Keratinocyte (primary cell): Measurements from ENCODE around the gene ETV4. TPM values are rescaled to one million over a fixed set of nuclear protein-coding genes. Genes with fewer than 3 reads are reported as not detected.

ENCODE experiments used
- DNase-seq: peaks from one replicate; pipeline ENCODE4 v3.0.0-alpha.2; 2011; ENCODE audit warnings: low read depth, missing footprints, low spot score
- FAIRE-seq: peaks from 2 replicates; lab custom pipeline; 2011; peaks lifted over from hg19 to GRCh38; lab: Jason Lieb, UNC
- H2AFZ ChIP-seq: 2 replicates; pipeline ENCODE4 v1.6.0; 2012; ENCODE audit warnings: low read length, control low read depth, inconsistent platforms; ENCODE audit not compliant: control insufficient read depth
- H3K27ac ChIP-seq: 2 replicates; pipeline ENCODE4 v1.5.1; 2011; ENCODE audit warnings: low read length; ENCODE audit not compliant: control insufficient read depth, insufficient read depth
- H3K27me3 ChIP-seq: 3 replicates; pipeline ENCODE4 v1.6.0; 2011; ENCODE audit warnings: low read length; ENCODE audit not compliant: control insufficient read depth, insufficient read depth; ENCODE audit errors: extremely low read depth
- H3K36me3 ChIP-seq, 2 experiments: 2 replicates in 1 of 2; 3 replicates in 1 of 2; pipeline ENCODE4 v1.5.1; 2011; ENCODE audit warnings: low read length in 2 of 2, mild to moderate bottlenecking in 1 of 2; ENCODE audit not compliant: control insufficient read depth in 2 of 2, insufficient read depth in 2 of 2; ENCODE audit errors: extremely low read depth in 1 of 2
- H3K4me1 ChIP-seq: 3 replicates; pipeline ENCODE4 v1.5.1; 2011; ENCODE audit warnings: low read length; ENCODE audit not compliant: control insufficient read depth, insufficient read depth; ENCODE audit errors: extremely low read depth
- H3K4me2 ChIP-seq: 3 replicates; pipeline ENCODE4 v1.6.0; 2011; ENCODE audit warnings: low read depth, low read length; ENCODE audit not compliant: control insufficient read depth, insufficient read depth; ENCODE audit errors: extremely low read depth
- H3K4me3 ChIP-seq, 3 experiments: fragments of 200-600 bp in 1 of 3; sonication (generic) in 1 of 3; 2 replicates in 2 of 3; 3 replicates in 1 of 3; pipeline ENCODE4 v1.5.1; 2011 to 2016; ENCODE audit warnings: low read length in 3 of 3, mild to moderate bottlenecking in 3 of 3, control low read depth in 2 of 3, inconsistent platforms in 1 of 3, low read depth in 1 of 3, mixed read lengths in 1 of 3, mixed run types in 1 of 3, moderate library complexity in 1 of 3; ENCODE audit not compliant: control insufficient read depth in 2 of 3, insufficient read depth in 2 of 3; ENCODE audit errors: extremely low read depth in 1 of 3
- H3K79me2 ChIP-seq: 2 replicates; pipeline ENCODE4 v1.6.0; 2012; ENCODE audit warnings: low read length; ENCODE audit not compliant: control insufficient read depth, insufficient read depth
- H3K9ac ChIP-seq: 3 replicates; pipeline ENCODE4 v1.6.0; 2011; ENCODE audit warnings: low read length; ENCODE audit not compliant: control insufficient read depth, insufficient read depth; ENCODE audit errors: extremely low read depth
- H3K9me1 ChIP-seq: 3 replicates; pipeline ENCODE4 v1.6.0; 2011; ENCODE audit warnings: low read length; ENCODE audit not compliant: control insufficient read depth, insufficient read depth; ENCODE audit errors: extremely low read depth
- H3K9me3 ChIP-seq: 2 replicates; pipeline ENCODE4 v1.5.1; 2012; ENCODE audit warnings: low read depth, low read length; ENCODE audit not compliant: control insufficient read depth
- H4K20me1 ChIP-seq: 3 replicates; pipeline ENCODE4 v1.6.0; 2011; ENCODE audit warnings: low read length; ENCODE audit not compliant: control insufficient read depth, insufficient read depth; ENCODE audit errors: extremely low read depth
- CTCF ChIP-seq, 3 experiments: IDR thresholded peaks in 1 of 3; conservative IDR thresholded peaks in 1 of 3; optimal IDR thresholded peaks in 1 of 3; 2 replicates in 2 of 3; 3 replicates in 1 of 3; pipeline versions ENCODE3 to v1.5.1; 2011; ENCODE audit warnings: low read length in 3 of 3, mild to moderate bottlenecking in 3 of 3, moderate library complexity in 2 of 3, control low read depth in 1 of 3, inconsistent platforms in 1 of 3; ENCODE audit not compliant: insufficient read depth in 2 of 3; ENCODE audit errors: extremely low read depth in 1 of 3
- EZH2 ChIP-seq: IDR thresholded peaks from one replicate; pipeline ENCODE4 v1.6.1; 2012; ENCODE audit warnings: inconsistent platforms, mild to moderate bottlenecking, low read length, moderate library complexity
- dilution Hi-C: fragments of 300-500 bp; cut with MboI; formaldehyde crosslinking; loops from one replicate; pipeline ENCODE4 v1.7.0; 2020; ENCODE audit warnings: low sequenced_read_pairs; ENCODE audit not compliant: extremely low pct_ligation_motif_present
- polyA plus RNA-seq, 5 experiments: library from polyadenylated mRNA; depleted of rRNA in 3 of 5; stranded (reverse) in 3 of 5; stranded (forward) in 1 of 5; unstranded in 1 of 5; fragments of >200 nt; gene quantifications; 1 replicate in 1 of 5; 2 replicates in 3 of 5; 3 replicates in 1 of 5; pipeline versions ENCODE4 v1.2.1 to v1.2.3, GENCODE V29; 2011 to 2012; ENCODE audit warnings: missing spikeins in 2 of 5, low read depth in 1 of 5, low replicate concordance in 1 of 5

The ETV4 gene
- polyA plus RNA-seq, 1 donor (not counting 4 experiments of a cell fraction or from before 2014, with no cell fraction given): 33.6 TPM

DNA sequence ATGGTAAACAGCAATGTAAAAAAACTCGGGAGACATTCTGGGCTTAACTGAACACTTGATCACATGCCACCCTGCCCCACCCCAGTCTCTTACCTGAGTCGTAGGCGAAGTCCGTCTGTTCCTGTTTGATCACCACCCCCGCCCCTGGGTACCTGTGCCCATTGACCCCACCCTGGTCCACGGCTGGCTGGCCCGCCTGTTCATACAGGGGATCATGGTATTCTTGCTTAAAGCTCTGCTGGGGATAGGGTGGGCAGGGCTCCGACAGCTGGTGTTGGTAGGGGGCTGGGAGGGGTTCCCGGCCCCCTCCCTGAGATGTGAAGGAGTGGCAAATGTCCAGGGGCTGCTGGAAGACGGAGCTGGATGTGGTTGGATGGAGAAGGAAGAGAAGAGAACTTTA, 13.6 kb downstream of the ETV4 start:
- H2AFZ ChIP-seq: no peak overlapping the region
- H3K9me1 ChIP-seq: no peaks in the 10 kb centered on the region
- no peaks in the 10 kb centered on the region for H4K20me1 ChIP-seq
- dilution Hi-C loops: no loop called here
- no peak for FAIRE-seq
- no peak overlapping the region for H3K9ac ChIP-seq
- H3K9me3 ChIP-seq: no peaks in the 10 kb centered on the region
- TF ChIP-seq EZH2 (no peak), CTCF (optimal IDR thresholded peaks at IDR 0.05 in 1 of 3, IDR thresholded peaks at IDR 0.05 in 1 of 3, conservative IDR thresholded peaks at IDR 0.05 in 1 of 3; ENCODE audit: extremely low read depth in 1 of 3, insufficient read depth in 2 of 3, low read length in 3 of 3) (no peak)
- H3K27ac ChIP-seq: no peak overlapping the region
- no peaks in the 10 kb centered on the region for H3K27me3 ChIP-seq
- no peak overlapping the region for H3K4me2 ChIP-seq
- H3K79me2 ChIP-seq: no peaks in the 10 kb centered on the region
- H3K36me3 ChIP-seq: peaks cover 14 to 35% of the 10 kb centered on the region in 2 experiments
- no peak for DNase-seq
- H3K4me3 ChIP-seq: no peak overlapping the region
- H3K4me1 ChIP-seq: peaks cover 20% of the 10 kb centered on the region

DNA sequence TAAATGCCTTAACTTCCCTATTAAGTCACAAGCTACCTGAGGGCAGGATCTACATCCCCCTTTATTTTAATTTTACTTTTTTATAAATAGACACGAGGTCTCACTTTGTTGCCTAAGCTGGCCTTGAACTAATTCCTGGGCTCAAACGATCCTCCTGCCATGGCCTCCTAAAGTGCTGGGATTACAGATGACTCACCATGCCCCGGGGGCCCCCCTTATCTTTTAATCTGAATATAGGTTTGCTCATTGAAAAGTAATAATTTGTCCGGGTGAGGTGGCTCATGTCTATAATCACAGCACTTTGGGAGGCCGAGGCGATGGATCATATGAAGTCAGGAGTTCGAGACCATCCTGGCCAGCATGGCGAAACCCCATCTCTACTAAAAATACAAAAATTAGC, 14.2 kb downstream of the ETV4 start:
- Histone ChIP-seq H3K9me3 (no peaks in the 10 kb centered on the region), H3K4me1 (peaks cover 19% of the 10 kb centered on the region), H4K20me1 (no peaks in the 10 kb centered on the region), H3K27ac (no peak overlapping the region), H3K9ac (no peak overlapping the region), H3K36me3 (peaks cover 16 to 40% of the 10 kb centered on the region in 2 experiments), H3K79me2 (no peaks in the 10 kb centered on the region), H3K4me3 (no peak overlapping the region), H3K9me1 (no peaks in the 10 kb centered on the region), H3K27me3 (no peaks in the 10 kb centered on the region), H2AFZ (no peak overlapping the region), H3K4me2 (no peak overlapping the region)
- no peak for TF ChIP-seq EZH2
- dilution Hi-C loops: no loop called here
- DNase-seq: no peak
- FAIRE-seq: no peak

DNA sequence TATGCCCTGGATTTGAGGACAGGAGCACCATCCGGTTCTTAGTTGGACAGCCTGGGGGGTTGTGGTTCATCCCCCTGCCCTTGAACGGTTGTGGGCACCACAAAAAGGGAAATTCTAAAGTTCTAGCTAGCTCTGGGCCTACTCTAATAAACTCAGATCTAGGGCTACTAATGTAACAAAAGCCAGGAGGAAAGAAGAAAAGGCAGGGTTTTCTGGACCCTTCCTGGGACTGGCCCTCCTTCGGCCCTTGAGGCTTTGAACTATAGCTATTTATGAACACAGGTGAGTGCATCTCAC, 15.1 kb downstream of the ETV4 start:
- no peak overlapping the region for H3K9ac ChIP-seq
- FAIRE-seq: no peak
- H3K27ac ChIP-seq: no peak overlapping the region

More for the DNA sequence above, 15.1 kb downstream of the ETV4 start:
- H3K9me3 ChIP-seq: no peaks in the 10 kb centered on the region
- H3K79me2 ChIP-seq: no peaks in the 10 kb centered on the region
- no peaks in the 10 kb centered on the region for H3K9me1 ChIP-seq
- dilution Hi-C loops: no loop called here
- TF ChIP-seq EZH2: no peak
- no peak for TF ChIP-seq CTCF (optimal IDR thresholded peaks at IDR 0.05 in 1 of 3, IDR thresholded peaks at IDR 0.05 in 1 of 3, conservative IDR thresholded peaks at IDR 0.05 in 1 of 3; ENCODE audit: extremely low read depth in 1 of 3, insufficient read depth in 2 of 3, low read length in 3 of 3)
- H3K4me2 ChIP-seq: no peak overlapping the region
- no peak overlapping the region for H2AFZ ChIP-seq
- H3K36me3 ChIP-seq: peaks cover 17 to 47% of the 10 kb centered on the region in 2 experiments
- H3K4me3 ChIP-seq: no peak overlapping the region
- H4K20me1 ChIP-seq: no peaks in the 10 kb centered on the region
- H3K4me1 ChIP-seq: peaks cover 10% of the 10 kb centered on the region
- DNase-seq: no peak
- no peaks in the 10 kb centered on the region for H3K27me3 ChIP-seq
